Measurements from ENCODE around the gene ARRDC1.

ARRDC1 gene

DNA sequence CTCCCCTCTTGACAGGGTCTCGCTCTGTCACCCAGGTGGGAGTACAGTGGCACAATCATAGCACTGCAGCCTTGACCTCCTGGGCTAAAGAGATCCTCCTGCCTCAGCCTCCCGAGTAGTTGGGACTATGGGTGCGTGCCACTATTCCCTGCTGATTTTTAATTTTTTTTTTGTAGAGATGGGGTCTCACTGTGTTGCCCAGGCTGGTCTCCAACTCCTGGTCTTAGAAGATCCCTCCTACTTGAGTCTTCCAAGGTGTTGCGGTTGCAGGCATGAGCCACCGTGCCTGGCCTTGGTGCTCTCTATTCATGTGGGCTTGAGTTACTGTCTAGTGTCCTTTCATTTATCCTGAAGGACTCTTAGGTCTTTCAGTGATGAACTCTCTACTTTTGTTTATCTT lies 37.4 kb downstream of the ARRDC1 start:
- DNase-seq: no peak

DNA sequence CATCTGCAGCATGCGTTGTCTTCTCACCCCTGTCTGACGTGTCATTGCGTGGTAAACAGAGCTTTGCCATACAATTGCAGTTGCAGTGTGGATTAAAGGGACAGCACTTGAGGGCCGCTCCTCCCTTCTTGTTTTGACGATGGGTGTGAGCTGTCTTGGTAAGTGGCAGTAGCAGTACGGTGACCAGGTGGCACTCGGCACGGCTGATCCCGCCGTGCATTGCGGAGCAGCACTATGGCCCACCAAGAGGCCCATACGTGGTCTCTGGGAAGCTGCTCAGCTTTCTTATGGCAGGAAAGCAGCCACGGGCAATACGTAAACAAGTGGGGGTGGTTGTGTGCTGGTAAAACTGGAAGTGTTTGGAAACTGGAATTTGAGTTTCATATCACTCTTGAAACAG lies 38.4 kb downstream of the ARRDC1 start:
- no peak for DNase-seq

DNA sequence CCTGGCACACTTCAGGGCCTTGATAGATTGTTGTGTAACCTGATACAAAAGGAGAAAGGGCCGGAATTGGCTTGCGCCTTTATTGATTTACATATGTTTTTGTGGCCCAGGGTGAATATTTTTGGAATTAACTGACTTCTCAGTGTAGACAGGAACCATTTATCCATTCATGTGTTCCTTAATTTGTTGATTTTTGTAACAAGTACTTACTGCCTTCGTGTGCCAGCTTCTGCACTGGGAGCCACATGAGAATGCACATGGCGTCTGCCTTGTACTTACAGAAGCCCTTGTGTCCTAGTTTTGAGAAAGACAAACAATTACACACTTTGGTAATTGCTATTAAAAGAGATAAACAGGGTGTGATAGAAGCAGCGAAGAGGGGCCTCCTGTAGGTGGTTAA lies 39.7 kb downstream of the ARRDC1 start:
- DNase-seq: no peak

DNA sequence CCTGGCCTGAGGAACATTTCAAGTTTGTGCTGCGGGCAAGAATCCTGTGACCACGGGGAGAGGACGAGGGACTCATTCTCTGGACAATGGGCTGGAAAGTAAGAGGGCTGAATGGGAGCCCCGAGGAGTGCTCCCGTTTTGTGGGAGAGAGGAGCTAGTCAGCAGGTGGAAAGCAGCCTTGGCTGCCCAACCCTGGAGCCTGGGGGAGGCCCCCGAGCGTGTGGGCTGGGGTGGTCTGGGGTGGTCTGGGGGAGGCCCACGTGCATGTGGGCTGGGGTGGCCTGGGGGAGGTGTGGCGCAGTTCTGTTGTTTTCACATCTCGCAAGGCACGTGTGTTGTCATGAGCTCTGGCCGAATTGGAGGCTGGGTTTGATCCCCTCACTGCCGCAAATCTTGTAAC lies 40.9 kb downstream of the ARRDC1 start:
- no peak for DNase-seq

DNA sequence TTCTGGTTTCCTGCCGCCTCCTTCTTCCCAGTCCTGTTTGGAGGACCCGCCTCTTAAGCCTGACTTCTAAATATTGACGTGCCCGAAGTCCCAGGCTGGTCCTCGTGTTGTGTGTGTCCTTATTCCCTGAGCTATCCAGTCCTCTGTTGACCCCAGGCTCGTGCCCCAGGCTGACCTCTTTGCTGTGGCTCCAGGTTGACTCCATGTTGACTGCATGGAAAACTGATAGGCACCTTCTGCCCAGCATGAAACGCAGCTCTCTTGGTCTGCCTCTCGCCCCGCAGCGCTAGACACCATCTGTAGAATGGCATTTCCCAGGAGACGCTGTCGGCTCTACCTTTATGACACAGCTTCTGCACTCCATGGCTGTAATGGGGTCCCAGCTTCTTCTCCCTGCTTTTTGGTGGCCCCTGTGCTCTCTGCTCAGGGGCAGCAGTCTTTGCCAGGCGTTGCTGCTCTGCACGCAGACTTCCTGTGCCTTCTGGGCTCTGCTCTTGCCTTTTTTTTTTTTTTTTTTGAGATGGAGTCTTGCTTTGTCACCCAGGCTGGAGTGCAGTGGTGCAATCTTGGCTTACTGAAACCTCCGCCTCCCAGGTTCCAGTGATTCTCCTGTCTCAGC lies 41.7 kb downstream of the ARRDC1 start:
- DNase-seq: no peak

DNA sequence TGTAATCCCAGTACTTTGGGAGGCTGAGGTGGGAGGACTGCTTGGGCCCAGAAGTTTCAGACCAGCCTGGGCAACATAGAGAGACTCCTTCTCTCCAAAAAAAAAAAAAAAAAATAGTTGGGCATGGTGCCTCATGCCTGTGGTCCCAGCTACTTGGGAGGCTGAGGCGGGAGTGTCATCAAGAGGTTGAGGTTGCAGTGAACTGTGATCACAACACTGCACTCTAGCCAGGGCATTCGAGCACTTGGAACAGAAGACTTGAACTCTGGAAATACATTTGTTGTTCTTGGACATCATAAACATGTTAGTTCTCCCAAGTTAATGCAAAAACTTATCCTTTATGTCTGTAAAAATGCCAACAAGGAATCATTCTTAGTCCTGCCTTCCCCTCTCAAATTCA lies 42.9 kb downstream of the ARRDC1 start:
- no peak for DNase-seq

DNA sequence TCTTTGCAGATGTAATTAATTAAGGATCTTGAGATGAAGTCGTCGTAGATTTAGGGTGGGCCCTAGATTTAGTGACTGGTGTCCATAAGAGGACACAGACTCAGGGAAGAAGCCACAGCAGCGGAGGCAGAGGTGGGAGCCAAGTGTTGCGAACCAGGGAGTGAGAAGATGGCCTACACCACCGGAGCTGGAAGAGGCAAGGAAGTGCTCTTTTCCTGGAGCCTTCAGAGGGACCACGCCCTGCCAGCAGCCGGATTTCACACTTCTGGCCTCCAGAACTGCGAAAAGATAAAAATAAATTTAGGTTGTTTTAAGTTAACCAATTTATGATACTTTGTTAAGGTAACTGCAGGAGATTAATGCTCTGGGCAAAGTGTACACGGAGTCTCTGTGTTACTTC lies 44.1 kb downstream of the ARRDC1 start:
- no peak for DNase-seq

DNA sequence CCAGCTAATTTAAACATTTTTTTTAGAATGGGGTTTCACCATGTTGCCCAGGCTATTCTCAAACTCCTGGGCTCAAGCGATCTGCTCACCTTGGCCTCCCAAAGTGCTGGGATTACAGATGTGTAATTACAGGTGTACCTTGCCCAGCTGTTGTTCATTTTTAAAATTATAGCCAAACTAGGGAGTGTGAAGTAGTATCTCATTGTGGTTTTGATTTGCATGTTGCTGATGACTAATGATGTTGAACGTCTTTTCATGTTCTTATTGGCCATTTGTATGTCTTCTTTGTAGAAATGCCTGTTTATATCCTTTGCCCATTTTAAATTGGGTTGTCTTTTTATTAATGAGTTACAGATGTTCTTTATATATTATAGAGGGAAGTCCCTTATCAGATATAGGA lies 44.8 kb downstream of the ARRDC1 start:
- no peak for DNase-seq

DNA sequence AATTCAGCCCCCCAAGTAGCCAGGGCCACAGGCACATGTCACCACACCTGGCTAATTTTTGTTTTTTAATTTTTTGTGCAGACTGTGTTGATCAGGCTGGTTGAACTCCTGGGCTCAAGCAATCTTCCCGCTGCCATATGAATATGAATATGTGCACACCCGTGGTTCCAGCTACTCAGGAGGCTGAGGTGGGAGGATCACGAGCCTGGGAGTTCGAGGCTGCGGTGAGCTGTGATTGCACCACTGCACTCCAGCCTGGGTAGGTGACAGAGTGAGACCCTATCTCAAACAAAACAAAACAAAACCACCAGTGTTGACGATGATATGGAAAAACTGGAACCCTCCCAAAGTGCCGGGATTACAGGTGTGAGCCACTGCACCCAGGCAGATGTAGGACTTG lies 45.3 kb downstream of the ARRDC1 start:
- no peak for DNase-seq

DNA sequence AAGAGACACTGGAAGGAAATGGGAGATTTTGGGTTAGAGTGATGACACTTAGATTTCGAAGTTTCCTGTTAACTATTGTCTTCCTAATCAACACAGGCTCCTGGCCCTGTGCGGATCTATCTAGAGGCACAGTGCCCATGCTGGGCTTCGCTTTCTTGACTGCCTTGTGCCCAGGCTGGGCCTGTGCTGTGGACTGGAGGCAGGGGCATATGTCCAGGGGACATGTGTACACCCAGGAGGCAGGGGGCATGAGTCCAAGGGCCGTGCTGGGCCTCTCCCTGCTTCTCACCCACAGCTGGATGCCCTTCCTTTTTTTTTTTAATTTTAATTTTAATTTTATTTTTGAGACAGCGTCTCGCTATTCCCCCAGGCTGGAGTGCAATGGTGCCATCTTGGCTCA lies 50.9 kb downstream of the ARRDC1 start:
- DNase-seq: no peak

DNA sequence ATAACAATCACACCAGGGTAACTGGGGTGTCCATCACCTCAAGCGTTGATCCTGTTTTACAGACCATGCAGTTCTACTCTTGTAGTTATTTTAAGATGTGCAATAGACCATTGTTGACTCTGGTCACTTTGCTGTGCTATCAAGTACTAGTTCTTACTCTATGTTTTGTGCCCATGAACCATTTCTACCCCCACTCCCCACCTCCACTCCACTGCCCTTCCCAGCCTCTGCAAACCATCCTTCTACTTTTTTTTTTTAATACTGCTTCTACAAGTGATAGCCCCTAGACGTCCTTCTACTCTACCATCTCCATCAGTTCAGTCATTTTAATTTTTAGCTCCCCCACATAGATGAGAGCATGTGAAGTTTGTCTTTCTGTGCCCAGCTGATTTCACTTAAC lies 52.1 kb downstream of the ARRDC1 start:
- no peak for DNase-seq

DNA sequence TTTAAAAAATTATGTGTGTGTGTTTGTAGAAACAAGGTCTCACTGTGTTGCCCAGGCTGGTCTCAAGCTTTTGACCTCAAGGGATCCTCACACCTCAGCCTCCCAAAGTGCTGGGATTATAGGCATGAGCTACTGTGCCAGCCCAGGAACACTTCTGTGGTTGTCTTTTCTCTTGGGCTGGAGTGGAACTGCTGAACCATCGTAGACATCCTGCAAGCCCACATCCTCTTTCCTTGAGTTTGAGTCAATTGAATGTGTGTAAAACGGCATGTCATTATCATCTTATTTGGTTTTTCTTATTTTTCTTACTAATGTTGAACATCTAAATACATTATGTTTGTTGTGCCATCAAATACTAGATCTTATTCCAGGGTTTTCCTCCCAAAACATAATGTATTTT lies 53.3 kb downstream of the ARRDC1 start:
- DNase-seq: no peak

DNA sequence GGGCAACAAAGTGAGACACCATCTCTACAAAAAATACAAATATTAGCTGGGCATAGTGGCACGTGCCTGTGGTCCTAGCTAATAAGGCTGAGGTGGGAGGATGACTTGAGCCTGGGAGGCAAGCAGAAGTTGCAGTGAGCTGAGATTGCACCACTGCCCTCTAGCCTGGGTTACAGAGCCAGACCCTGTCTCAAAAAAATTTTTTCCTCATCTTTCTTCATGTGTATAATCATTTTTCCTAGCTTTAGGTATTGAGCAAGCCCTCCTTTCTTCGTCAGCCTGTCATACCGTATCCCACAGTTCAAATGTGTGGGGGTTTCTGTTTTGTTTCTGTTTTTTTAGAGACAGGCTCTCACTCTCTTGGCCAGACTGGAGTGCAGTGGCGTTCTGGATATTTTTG lies 54.7 kb downstream of the ARRDC1 start:
- no peak for DNase-seq

DNA sequence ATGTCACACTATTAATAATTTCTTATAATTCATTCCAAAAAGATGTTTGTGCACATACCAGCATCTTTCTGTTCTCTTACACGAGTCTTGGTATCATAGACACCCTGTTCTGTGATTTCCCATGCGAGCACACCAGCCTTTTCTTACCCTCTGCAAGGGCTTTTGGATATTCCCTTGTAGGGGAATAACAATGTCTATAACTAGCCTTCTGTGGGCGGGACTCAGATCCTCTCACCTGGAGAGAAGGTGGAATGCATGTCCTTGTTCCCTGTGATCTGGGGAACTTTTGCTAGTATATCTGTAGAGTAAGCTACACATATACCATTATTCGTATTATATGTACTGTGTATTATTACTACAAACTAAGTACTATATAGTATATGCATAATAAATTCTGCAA lies 58.1 kb downstream of the ARRDC1 start:
- DNase-seq: no peak

DNA sequence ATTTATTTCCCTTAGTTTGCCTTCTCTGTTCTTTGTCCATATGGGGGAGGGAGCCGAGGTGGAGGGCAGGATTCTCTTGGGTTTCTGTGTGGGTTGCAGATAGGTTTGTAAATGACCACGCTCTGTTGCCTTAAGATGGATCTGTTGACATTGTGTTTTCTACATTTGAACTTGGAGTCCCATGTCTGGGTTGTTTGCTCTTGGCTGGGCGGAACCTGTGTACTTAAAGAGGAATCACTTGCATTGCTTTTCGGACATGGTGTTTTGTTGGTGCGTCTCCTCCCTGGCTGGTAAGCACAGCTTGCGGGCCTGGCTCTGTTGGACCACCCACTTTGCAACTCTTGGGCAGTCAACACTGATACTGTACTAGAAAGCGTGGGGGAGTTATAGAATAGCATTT lies 59.2 kb downstream of the ARRDC1 start:
- DNase-seq: no peak

Measured in SW 1271 (cell line).